GM19438 (cell line): ENCODE results near the gene F3.
A peak's percentile ranks its signal among the peaks of the same experiment; 100 is the strongest.
"Not testable (repeated sequence)": the region's sequence is repeated elsewhere in the genome, so short reads cannot be mapped to it uniquely, and the experiment has no call there.

Source experiments
- ATAC-seq: cut with Tn5 transposase; IDR thresholded peaks from one replicate; pipeline ENCODE4 v1.9.1; 2021; ENCODE audit warnings: low read depth; ENCODE audit not compliant: unreplicated experiment

F3 gene

DNA sequence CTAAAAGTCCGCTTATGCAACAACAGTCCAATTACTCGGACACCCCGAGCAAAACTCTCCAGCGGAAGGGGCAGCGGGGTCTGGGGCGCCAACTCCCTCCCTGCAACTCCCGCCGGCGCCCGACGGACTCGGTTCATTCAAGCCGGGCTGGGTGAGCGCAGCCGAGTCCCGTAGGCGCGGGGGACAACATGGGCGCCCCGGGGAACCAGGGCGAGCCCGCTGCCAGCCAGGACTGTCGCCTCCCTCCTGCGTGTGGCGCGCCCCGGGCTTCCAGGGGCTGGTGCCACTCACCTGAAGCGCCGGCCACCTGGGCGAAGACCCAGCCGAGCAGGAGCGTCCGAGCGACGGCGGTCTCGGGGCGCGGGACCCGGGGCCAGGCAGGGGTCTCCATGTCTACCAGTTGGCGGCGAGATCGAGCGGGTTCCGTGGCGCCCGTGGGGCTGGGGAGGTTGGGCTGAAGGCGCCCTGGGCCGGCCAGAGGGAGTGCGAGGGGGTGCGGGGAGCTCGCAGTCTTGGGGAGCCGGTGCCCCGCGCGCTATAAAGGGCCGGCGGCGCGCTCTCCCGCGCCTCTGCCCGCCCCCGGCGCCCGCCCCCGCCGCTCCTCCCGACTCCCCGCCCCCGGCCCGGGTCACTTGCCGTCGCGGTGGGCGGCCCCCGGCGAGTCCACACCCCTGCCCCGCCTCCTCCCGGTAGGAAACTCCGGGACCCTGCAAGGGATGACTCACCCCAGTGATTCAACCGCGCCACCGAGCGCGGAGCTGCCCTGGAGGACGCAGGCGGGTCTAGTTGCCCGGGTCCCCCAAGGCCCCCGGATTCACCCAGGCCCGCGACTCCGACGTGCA, at the start of gene F3:
TSS of gene F3 (minus strand) at position 514 of the 842 bp plus-strand sequence. CDS start at position 391, 123 bp downstream.
- ATAC-seq, result peak; percentile 67

DNA sequence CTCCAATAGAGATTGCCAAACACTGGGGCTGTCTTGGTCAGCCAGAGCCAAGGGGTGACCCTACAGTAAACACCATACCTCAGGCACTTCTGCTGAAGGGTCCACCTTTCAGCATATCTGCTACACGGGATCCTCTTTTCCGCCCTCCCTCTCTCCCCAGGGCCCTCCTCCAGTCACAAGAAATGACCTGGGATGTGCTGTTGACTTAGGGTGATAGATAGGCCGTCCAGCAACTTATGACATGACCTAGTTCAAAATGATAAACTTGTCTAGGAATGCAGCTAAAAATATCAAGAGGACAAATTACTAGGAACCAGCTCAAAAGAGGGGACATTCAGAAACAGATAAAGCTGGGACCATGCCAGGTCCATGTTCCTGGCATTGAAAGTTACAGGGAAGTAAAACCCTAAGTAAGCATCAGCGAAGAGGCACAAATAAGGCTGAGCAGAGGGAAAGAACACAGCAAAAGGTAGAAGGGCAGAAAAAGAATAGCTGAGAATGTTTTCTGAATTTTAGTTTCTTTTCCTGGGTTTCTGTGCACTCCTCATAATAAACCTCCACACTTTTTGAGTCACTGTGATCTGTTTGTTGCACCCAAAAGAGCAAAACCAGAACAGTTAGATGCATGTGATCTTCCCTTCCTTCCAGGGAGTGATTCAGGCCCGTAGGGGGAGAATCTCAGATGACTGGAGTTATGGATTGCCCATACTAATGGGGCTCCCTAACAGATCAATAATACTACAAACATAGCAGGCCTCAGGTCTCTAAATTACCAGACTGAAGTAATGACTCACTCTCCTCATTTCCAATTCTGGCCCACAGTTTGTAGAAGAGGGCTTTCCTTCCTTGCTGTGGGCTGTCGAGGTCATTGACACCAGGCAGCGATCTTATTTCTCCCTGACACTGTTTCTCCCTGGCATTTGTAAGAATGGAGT, 48.9 kb upstream of the F3 start:
- ATAC-seq, result no peak

DNA sequence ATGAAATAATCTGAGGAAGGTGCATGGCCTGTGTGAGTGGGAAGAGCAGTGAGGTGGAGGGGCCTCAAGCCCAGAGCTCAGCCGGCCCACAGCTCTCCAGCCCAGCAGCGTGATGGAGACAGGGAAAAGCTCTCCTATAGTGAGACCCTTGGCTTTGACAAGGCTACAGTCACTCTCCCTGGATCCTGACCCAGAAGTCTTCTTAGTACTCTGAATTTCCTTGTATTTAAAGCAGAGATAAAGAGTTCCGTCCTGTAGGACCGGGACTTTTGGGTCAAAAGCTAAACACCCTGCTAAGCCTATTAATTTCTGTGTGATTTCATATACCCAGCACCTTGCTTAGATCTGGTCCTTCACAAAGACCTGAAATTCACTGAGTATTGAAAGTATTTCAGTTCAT, 48.2 kb upstream of the F3 start:
- no peak for ATAC-seq

DNA sequence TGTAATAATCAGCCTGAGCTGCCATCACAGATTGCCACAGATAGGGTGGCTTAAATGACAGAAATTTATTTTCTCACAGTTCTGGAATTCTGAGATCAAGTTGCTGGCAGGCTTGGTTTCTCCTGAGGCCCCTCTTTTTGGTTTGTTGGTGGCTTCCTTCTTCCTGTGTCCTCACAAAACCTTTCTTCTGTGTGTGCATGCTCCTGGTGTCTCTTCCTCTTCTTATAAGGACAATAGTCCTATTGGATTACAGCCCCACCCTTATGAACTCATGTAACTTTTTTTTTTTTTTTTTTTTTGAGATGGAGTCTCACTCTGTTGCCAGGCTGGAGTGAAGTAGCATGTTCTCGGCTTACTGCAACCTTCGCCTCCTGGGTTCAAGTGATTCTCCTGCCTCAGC, 41.0 kb upstream of the F3 start:
- no peak for ATAC-seq

- no peak for ATAC-seq
These were observed 39.0 kb upstream of the F3 start for GRCh38 chr1:94580367-94581115.

DNA sequence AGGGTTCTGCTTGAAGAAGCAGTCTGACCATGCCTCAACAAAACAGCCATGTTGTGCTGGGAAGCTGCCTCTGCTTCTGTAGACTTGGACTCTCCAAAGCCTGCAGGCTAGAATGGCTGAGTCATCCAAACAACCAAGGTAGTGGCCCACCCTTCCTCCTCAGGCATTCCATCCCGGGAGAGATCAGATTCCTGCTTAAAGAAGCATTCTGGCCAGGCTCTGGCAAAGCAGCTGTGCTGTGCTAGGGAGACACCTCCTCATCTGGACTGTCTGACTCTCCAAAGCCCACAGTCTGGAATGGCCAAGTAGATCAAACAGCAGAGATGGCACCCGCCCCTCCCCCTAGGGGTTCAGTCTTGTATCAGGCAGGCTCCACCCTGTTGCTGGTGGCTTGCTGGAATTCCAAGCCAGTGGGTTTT, 38.3 kb upstream of the F3 start:
- ATAC-seq, result no peak

GRCh38 chr1:94578856-94579255, 37.3 kb upstream of the F3 start:
- no peak for ATAC-seq

GRCh38 chr1:94573917-94574316, 32.4 kb upstream of the F3 start:
- ATAC-seq, result not testable (repeated sequence)

- no peak for ATAC-seq
These were observed 31.2 kb upstream of the F3 start for GRCh38 chr1:94572780-94573179.

DNA sequence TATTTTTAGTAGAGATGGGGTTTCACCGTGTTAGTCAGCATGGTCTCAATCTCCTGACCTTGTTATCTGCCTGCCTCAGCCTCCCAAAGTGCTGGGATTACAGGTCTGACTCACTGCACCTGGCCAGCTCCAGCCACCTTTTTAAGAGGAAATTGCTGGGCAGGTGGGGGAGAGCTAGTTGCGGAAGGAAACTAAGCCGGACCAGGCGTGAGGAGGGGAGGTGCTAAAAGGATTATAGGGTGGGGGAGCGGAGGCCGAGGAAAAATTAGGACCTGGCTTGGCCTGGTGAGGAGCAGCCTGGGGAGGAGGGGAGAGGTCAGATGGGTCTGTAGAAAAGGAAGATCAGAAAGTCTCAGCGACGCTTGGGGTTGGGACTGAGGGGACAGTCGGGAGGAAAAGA, 29.4 kb upstream of the F3 start:
- not testable (repeated sequence) for ATAC-seq

DNA sequence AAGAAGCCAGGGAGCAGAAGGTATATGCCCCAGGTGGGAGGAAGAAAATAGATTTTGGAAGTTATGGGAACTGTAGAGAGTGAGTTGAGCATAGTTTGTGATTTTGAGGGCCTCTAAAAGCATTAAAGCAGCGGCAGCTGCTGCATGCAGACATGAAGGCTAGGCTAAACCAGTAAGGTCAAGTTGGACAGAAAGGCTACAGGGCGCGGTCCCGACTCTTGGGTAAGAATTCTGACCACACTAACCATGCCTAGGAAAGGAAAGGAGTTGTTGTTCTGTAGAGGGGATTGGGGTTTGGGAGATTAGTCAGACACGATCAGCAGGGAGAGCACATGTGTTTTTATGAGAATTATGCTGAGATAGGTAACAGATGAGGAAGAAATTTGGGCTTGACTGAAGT, 27.2 kb upstream of the F3 start:
- not testable (repeated sequence) for ATAC-seq

GRCh38 chr1:94567975-94568607, 26.5 kb upstream of the F3 start:
- not testable (repeated sequence) for ATAC-seq

DNA sequence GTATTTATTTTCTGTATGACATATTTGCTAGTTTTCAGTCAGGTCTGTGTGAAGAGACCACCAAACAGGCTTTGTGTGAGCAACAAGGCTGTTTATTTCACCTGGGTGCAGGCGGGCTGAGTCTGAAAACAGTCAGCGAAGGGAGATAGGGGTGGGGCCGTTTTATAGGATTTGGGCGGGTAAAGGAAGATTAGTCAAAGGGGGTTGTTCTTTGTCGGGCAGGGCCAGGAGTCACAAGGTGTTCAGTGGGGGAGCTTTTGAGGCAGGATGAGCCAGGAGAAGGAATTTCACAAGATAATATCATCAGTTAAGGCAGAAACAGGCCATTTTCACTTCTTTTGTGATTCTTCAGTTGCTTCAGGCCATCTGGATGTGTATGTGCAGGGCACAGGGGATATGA, 24.9 kb upstream of the F3 start:
- not testable (repeated sequence) for ATAC-seq

GRCh38 chr1:94565901-94566300, 24.3 kb upstream of the F3 start:
- ATAC-seq, result no peak

- no peak for ATAC-seq
These were observed 21.1 kb upstream of the F3 start for GRCh38 chr1:94562519-94563260.

GRCh38 chr1:94560333-94560732, 18.8 kb upstream of the F3 start:
- ATAC-seq, result no peak

DNA sequence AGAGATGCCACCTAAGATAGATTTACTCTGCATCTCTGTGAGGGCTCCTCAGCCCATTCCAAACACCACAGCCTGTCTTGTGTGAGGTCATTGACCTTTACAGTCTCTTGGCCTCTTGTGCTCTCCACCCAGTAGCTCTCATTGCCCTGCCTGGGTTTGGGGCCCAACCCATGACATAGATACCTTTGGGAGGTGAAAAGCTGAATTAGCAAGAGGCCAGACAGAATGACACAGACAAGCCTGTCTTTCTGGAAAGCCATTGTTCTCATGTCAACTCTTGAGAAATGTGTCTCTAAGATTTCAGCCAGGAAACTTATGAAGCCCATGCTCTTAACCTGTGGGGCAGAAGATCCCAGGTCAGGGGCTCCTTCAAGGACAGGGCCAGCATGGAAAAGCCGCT, 18.4 kb upstream of the F3 start:
- ATAC-seq, result no peak

GRCh38 chr1:94555091-94555490, 13.5 kb upstream of the F3 start:
- ATAC-seq, result no peak

DNA sequence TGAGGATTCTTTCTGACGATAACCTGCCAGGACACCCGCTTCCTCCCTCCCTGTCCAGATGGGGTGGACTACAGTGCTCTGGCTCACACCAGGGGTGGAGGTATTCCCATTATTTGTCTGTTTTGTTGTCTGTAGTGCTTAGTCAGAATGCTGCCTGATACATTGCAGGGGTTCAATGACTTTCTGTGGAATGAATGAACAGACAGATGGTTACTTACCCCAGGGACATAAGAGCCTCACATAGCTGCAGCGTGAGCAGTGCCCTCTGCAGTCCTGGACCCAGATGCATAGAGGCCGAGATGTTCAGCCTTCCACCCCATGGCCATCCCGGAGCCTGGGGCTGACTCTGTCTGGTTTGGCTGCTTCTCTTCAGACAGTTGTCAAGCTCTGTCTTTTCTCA, 13.0 kb upstream of the F3 start:
- ATAC-seq, result no peak

DNA sequence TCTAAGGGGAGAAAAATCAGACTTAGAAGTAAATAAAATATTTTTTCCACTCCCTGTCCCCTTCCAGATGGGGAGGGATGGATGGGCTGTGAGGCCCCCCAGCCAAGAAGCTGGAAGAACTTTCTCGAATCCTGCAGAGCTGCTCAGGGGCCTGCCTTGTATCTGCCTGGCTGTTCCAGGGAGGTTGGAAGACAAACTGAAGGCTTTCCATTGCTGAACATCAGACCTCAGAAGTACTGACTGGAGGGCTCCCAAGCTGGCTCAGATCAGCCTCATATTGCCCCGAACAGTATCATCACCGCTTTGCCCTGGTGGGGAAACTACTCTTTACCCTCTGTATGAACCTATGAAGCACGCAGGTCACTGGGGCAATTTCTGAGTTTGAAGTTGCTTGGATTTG, 12.4 kb upstream of the F3 start:
- no peak for ATAC-seq
